GM21576 (cell line): Measurements from ENCODE around the gene PCGF3.
"Not testable (repeated sequence)": the region's sequence is repeated elsewhere in the genome, so short reads cannot be mapped to it uniquely, and the experiment has no call there.

Experiments
- ATAC-seq: cut with Tn5 transposase; IDR thresholded peaks from one replicate; pipeline ENCODE4 v1.9.1; 2021; ENCODE audit warnings: mild to moderate bottlenecking, moderate library complexity; ENCODE audit not compliant: unreplicated experiment

PCGF3 gene

DNA sequence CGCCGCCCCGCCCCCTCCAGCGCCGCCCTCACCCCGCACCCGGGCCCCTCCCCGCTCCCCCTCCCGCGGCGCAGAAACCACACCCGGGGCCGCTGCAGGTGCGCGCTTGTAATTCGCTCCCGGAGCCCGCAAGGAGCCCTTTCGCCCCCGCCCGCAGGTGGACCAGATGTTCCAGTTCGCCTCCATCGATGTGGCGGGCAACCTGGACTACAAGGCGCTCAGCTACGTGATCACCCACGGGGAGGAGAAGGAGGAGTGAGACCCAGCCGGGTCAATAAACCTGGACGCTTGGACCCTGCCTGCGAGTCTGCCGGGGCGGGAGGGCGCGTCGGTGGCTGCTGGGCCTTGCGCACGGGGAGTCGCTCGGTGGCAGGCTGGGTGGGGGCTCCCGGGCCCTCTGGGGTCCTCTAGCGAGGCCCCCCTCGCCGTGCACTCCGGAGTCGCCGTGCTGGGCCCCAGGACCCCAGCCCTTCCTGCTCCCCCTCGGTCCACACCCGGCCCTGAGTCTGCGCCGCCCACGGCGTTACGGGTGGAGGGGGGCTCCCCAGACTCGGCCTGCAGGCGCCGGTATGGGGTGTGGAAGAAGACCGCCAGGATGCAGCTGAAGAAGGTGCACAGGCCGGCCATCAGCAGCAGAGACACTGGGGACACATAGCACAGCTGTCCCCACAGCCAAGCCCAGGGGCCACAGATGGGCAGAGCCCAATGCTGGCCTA, 23.7 kb upstream of the PCGF3 start:
- no peak for ATAC-seq

DNA sequence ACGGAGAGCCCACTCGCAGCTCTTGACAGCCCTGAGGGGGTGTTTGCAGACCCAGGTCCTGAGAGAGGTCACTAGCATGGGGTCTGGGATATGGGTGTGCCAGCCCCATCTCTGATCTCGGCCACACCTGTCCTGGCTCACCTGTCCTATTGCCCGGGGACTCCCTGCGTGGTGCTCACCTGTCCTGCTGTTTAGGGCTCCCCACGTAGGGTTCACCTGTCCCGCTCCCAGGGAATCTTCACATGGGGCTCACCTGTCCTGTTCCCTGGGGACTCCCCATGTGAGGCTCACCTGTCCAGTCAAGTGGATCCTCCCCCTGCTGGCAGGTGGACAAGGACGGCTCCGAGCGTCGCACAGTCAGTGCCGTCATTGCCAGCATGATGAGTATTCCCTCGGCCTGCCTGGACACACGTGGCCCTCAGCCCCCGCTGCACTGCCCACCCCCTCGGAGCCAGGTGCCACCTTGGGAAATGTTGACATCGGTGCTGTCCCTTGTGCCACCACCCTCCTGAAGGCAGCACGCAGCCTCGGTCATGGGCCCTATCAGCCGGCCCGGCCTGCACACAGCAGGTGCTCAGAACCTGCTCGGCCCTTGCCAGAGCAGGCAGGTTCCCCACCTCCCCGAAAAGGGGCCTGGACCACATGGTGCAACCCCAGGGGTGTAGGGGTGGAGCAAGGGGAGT, 23.0 kb upstream of the PCGF3 start:
- no peak for ATAC-seq

DNA sequence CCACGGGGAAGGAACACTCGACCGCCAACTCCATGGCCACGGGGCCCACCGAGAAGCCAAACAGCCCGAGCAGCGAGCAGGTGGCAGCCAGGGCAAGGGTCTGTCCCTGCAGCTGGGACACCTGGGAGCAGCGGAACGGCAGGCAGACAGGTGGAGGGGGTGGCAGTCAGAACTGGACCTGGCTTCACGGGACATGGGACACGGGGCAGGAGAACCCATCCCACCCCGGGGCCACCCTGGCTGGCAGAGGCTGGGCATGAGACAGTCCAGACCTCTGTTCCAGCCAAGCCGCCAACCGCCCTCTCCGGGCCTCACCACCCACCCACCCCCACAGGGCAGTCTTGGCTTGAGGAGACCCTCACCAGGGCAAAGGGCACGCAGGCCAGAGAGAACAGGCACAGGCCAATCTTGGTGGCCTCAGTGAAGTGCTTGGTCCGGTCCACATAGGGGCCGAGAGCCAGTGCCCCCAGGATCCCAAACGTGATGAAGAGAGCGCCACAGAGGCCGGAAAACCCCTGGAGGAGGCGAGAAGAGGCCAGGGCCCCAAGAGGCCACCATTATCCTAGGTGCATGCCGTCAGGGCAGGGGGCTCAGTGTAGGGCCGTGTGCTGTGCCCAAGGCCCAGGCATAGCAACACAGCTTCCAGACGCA, 22.3 kb upstream of the PCGF3 start:
- no peak for ATAC-seq

DNA sequence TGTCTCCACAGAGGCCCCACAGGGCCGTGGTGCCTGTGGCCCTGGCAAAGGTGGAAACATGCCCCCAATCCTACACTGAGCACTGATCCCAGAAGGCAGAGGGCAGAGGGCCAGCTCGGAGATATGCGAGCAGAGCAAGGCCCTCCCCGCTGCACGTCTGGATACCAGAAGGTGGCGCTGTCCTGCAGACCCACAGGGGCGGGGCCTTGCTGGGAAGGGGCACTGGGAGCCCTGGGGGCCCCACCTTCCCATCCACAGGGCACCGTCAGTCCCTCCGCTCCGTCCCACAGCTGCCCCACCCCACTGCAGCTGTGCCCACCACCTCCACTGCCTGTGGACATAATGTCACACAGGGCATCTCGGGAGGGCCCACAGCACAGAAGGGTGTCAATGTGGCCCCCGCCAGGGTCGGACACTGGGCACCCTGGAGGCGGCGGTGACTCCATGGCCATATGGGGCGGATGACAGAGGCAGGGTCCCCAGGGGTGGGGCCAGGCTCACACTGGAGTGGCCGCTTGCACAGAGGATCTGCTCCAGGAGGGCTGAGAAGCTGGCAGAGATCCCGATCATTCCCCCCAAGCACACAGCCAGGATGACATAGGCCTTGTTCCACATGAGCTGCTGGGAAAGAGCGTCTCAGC, 21.5 kb upstream of the PCGF3 start:
- ATAC-seq = no peak

DNA sequence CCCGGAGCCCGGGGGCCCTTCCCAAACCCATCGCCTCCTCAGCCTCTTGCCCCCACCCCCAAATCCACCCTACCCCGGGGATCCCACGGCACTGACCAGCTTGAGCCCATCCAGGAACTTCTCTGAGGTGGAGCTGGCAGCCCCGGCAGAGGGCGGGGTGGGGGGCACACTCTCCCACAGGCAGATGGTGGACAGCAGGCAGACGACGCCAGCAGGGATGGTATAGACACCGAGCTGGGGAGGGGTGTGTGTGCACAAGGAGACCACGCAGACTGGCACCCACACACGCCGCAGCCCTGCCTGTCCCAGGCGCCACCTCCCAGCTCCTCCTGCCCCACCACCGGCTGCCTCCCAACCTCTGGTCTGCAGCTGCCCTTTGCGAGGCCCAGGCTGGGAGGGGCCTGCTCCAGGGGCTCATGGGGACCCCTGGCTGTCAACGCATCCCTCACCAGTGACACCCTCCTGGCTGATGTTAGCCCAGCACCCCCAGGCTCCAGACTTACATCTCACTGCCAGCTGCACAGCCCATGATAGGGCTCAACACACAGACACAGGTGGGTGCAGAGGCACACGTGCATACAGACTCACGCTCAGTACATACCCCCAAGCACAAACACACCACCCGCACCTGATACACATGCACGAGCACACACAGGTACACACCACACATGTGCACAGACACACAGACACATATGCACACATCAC, 20.9 kb upstream of the PCGF3 start:
- ATAC-seq = no peak

DNA sequence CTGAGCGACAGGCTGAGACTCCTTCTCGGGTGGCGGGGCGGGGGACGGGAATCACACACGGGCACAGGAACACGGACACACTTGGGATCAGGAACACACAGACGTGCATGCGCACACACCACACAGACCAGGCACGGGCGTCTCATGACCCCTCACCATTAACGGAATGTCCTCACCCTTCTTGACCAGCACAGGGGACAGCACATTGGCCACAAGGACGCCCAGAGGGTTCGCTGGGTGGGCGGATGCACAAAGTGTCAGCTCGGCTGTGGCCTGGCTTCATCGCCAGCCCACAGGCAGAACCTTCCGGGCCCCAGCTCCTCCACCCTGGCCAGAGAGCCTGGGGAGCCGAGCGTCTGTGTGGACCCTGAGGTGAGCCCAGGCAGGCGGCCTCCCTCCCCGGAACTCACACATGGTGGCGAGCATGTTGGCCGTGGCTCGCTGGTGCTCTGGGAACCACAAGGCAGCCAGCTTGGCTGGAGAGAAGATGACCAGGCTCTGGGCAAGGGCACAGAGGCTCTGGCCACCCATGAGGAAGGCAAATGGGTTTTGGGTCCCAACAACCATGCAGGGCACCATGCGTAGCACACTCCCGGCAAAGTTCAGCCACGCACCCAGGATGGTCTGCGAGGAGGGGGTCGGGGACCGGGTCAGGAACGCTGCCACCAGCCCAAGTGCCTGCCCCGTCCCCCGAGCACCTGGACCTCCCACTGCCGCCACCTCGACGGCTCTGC, 19.8 kb upstream of the PCGF3 start:
- no peak for ATAC-seq

DNA sequence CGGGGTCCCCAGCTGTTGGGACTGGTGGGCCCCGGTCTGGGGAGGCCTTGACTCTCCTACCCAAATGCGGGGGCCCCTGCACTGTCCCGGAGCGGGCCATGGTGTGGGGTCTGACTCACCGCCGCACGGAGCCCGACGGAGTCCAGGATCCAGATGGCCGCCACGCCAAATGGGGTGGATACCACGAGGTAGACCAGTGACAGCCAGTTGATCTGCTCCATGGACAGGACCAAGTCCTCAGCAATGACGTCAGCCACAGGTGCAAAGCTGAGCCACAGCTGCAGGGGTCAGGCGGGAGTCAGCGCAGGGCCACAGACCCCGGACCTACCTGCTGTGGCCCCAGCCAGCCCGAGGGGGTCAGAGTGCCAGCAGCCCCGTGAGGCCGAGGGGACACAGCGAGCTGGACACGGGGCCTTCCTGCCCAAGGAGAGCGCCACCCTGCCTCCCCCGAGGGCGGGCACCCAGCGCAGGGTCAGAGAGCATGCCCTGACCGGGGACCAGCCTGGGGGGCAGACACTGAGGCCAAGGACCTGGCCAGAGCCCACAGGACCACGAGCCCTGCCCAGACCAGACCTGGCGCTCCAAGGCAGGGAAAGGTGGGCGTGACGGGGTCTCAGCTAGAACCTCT, 19.1 kb upstream of the PCGF3 start:
- no peak for ATAC-seq

DNA sequence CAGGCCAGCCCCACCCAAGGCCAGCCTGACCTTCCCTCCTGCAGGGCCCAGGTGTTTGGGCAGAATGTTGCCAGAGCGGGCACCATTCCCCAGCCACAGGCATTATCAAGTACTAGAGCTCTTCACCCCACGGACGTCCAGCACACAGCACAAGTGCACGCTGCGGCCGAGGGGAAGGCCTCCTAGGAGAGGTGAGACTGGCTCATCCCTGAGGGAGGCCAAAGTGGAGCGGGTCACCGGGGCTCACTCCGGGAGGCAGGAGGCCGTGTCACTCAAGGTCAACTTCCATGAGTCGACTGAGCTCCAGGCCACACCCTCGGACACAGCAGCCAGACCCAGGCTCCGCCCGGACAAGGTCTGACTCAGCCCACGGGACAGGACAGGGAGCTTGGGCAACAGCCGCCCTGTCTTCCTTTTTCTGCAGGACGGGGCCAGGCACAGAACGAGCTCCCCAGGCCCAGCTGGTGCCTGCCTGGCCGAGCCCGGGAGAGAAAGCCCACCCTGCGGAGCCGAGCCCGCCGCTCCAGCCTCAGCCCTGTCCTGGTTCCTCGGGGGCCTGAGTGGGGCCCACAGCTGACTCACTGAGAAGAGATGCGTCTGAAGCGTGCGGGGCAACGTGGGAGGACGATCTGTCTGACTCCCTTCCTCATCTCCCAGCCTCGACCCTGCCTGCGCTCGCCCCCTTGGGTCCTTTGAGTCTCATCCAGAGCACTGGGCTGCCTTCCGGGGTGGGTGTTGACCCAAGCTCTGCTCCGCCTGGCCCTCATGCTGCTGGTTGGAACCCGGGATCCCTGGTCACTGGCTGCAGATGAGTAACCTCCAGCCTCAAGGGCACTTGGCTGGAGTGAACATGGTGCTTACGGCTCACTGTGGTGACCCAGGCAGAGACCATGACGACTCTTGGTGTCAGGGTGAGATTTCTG, 18.3 kb upstream of the PCGF3 start:
- ATAC-seq = no peak

DNA sequence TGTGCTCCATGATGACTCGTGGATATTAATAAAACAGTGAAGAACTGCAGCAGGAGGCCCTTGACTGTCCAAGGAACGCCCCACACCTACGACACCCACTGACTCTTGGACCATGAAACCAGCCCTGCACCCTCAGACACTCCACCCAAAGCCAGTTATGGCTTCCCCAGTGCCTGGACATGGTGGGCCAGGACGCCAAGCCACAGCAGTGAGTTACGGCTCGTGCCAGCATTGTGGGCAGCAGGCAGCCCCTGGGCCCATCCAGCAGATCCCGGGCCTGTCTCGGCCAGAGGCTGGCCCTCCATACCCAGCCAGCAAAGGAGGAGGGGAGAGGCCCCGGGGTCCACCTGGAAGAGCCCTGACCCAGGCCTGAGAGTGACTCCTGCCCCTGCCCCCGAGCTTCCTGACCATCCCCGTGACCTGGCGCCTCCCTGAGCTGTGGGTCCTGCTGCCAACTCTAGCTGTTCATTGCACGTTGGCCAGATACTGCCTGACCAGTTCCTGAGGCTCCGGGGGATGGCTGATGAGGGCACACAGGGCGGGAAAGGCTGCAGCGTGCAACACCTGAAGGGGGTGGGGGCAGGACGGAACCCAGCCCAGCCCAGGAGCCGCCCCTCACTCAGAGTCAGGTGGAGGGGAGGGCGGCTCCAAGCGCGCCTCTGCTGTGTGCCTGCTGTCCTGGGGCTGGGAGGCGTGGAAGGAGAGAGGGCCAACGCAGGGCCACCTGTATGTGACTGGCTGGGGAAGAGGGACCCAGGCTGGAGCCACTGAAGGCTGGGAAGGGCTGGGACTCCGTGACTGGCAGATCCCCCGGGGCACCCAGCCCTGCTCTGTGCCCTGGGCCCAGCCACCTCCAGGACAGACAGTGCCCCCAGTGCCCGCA, 17.4 kb upstream of the PCGF3 start:
- ATAC-seq = no peak

DNA sequence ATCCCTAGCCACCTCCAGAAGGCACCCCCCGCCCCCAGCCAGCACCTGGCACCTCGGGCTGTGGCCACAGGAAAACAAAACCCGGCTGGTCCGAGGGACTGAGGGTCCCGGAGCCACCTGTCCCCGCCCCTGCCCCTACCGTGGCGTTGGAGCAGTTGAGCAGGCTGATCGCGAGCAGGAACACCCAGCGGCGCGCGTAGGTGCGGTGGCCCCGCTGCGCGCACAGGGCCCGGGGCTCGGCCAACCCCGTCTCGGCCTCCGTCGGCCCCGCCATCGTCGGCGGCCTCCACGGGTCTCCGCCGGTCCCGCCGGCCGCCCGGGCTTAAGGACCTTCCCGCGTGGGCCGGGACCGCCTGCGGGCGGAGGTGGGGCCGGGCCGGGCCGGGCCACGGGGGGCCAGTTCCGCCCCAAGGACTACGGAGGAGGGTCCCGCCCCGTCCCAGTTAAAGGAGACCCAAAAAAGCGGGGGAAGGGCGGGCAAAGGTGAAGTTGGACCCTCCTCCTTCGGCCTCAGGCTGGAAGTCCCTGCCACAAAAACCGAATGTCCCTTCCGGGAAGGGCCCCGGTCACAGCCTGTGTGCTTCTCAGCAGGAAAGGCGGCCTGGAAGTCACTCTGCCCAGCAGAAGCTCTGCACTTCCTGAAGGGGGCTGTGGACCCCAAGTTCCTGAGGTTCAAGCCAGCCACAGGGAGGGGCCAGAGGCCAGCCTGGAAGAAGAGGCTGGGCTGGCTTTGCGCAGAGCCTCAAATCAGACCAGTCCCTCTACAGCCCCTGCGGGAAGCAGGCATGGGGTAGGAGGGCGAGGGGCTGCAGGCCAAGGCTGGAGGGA, 16.6 kb upstream of the PCGF3 start, which contains the start of gene SLC49A3:
TSS of gene SLC49A3 (minus strand) at position 298 of the 828 bp plus-strand sequence. CDS start at position 274, 24 bp downstream.
- no peak for ATAC-seq

DNA sequence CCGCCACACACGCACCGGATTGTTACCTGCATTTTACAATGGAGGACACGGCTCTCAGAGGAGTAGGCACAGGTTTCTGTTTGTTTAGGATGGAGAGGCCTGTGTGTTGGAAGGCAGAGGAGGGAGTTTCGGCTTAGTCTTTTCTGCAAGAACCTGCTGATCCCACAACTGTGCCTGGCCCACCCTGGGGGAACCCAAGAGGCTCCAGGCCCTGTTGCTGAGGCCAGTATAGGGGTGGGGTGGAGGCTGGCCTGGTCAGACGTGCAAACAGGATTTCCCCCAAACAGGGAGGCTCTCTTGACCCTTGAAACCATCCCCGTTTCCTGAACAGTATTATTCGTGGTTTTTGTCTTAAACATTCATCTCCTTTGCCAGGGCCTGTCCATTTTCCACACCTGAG, 15.9 kb upstream of the PCGF3 start:
- ATAC-seq = no peak

DNA sequence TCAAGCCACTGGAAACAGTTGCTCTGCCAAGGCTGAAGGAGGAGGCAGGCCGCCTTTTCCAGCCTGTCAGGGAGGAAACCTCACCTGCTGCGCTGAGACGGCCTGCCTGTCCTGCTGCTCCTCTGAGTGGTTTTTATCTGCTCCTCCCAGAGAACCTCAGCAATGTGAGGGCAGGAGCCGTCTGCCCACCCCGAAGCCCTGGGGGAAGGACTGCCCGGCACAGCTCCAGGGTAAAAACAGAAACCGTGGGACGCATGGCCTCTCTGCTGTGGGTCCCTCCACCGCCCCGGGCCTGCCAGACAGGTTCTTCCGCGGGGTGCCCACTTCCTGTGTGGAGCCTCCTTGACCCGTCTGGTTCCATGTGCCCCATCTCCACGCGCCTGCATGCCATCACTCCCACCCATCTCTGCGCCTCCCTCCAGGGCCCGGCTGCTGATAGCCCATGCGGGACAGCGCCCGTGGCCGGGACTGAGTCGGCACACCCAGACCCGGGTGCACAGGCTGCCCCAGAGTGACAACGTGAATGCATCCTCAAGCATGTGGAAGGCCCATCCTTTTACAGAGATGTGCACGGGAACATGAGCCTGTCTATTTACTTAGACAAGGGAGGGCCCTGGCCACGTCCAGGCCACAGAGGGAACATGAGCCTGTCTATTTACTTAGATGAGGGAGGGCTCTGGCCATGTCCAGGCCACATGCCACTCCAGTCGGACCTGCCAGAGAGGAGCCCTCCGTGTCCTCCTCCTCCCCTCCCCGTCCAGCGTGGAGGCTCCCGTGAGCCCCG, 12.7 kb upstream of the PCGF3 start:
- ATAC-seq = no peak

DNA sequence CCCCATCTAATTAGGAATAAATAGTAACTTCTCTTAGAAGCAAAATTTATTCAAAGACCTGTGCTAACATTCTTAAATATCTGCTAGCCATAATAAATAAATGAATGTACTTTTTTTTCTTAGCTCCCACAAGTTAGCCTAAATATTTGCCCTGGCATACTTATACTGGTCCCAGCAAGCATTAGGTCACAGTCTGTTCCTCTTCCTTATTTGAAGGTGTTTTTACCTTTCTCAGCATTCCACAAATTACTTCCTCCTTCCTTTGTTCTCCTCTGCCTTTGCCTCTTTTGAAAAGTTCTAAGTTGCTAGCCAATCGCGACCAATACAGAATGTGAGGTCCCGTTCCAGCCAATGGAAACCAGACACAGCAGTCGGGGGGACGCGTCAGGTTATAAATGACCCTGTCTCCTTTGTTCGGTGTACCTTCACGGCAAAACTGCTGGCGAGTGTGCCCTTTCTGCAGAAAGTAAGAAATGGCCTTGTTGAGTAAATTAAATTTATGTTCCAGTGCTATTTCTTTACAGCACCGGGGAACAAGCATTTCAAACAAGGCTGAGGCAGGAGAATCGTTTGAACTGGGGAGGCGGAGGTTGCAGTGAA, 11.2 kb upstream of the PCGF3 start:
- ATAC-seq = not testable (repeated sequence)

DNA sequence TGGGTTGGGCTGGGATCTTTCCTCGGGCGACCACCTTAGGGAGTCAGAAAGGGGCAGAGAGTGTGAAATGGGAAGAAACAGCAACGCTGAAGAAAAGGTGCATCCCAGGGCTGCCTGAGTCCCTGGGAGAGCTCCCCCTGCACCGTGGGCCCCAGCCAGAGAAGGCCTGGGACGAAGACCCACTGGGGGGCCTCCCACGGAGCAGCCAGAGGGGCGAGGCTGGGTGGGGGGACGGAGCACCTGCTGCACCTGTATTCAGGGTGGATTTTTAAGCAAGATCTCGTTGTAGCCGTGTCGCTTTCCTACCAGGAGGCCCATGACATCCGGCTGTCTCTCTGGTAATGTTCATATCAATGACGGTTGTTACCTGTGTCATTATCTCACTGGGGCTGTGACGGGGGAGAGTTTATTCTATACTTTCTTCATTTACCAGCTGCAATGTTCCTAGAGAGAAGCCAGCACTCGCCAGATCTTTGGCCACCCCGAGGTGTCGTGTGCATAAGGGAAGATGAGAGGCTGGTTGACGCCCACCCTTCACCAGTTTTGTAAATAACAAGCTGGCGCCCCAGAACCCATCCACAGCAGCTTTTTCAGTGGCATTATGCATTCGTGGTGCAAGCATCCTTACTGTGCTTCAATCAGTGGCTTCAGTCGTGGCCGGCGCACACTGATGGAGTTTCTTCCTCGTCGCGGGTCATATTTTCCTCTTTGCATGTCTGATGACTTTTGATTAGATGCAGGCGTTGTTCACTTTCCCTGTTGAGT, 5.6 kb upstream of the PCGF3 start:
- ATAC-seq = no peak
